GM18508 (cell line): ENCODE measurements around the gene ASB18.

Experiments used
- ATAC-seq: cut with Tn5 transposase; IDR thresholded peaks from one replicate; pipeline ENCODE4 v1.9.1; 2021; ENCODE audit warnings: moderate number of reproducible peaks; ENCODE audit not compliant: insufficient read depth, unreplicated experiment

ASB18 gene

DNA sequence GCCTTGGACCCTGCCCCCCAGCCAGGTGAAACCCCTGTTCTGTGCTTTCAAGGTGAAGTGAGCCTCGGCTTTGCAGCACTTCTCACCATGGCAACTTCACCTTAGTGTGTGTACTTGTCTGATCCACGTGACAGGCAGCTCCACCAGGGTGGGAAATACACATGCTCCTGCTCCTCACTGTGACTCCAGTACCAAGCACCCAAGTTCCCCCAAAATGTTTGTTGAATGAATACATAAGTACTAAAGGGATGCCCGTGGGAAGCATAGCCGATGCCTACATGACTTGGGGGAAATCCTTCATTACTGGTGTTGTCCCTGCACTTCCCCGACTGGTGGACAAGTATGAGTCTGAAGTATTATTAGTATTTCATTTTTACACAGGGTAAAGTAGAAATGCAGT lies 54.2 kb downstream of the ASB18 start:
- no peak for ATAC-seq

DNA sequence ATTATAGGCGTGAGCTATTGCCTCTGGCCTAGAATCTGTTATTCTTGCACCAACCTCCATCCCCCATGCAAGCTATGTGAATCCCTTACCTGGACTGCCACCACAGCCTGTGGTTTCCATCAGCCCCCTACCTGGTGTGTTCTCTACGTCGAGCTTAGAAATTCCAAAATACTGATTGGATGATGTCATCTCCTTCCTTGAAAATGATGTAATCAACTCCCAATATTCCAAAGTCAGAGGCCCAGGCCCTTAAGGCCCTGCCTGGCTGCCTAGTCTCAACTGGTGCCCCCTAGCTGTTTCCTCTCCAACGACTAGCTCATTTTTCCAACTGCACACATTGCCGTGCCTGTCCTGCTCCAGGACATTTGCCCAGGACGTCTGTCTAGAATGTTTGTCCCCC lies 54.7 kb downstream of the ASB18 start:
- ATAC-seq, result no peak

DNA sequence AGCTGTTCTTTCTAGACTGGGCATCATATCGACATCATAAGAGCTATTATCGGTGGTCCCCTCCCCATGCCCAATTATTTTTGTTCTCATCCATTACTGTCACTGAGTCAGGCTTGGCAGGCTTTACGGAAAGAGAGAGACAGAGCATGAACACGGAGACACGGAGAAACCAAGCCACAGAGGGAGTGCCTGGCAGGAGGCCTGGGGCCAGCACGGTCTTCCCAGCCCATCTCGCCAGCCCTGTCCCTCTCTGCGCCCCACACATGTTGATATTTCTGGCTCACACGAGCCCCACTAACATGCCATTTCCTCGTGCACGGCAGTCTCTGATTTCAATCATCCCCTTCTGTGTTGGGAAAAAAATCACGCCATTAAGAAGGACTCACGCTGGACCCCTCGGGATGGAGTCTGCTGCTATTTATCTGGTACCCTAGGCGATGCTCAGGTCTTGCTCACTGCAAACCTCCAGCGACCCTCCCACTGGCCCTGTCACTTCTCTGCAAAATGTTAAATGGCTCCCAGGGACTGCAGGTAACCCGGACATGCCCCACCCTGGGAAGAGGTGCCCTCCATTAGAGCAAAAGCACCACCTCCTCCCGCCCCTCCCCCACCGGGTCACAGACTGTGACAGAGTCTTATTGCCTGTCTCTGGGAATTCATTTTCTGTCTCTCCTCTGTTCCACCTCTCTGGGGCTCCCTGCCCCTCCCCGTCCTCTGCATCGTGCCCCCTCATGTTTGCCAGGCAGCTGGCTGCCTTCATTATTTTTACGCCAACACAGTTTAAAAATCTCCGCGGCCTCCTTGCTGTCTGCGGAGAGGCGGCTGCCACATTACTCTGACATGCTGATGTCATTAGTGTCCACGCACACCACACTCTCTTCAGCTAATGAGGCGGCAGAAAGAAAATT lies 55.9 kb downstream of the ASB18 start:
- ATAC-seq, result no peak

- no peak for ATAC-seq
Observed at GRCh38 chr2:236207472-236207871, 56.7 kb downstream of the ASB18 start.

- ATAC-seq, result no peak
Observed at GRCh38 chr2:236205867-236206645, 58.1 kb downstream of the ASB18 start.

- ATAC-seq, result no peak
Observed at GRCh38 chr2:236204953-236205352, 59.3 kb downstream of the ASB18 start.

DNA sequence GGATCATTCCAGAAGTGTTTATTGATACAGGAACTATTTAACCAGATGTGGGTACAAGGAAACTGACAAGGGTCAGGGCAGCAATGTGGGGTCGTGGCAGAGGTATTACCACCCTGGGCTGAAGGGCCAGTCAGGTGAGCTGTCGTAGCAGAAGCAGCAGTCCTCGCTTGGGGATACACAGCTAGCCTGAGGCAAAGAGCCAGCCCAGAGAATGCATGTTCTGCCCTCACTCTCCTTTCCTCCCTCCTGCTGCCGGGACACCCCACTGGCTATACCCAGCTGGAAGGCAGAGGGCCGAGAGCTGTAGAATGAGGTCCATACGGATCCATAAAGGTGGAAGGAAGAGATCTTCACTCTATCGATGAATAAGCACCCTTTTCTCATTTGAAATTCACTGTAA lies 63.8 kb downstream of the ASB18 start:
- no peak for ATAC-seq

GRCh38 chr2:236196366-236196765 lies 67.8 kb downstream of the ASB18 start:
- ATAC-seq, result no peak

- ATAC-seq, result no peak
Observed at GRCh38 chr2:236195726-236196125, 68.5 kb downstream of the ASB18 start.

DNA sequence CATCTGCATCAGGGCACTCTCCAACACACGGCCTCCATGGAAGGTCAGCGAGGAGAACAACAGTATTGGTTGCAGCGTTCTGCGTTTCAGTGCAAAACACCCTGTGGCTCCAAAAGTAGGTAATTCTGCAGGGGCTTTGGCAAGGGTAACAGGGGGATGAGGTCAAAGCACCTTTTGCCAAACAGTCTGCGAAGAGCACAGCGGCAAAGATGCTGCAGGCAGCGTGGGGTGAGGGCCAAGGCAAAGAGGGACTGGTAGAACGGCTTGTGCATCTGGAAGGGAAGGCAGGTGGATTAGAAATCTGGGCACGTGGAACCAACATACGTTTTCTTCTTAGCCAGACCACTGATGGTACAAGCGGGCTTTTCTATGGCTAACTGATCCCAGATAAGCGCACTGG lies 69.4 kb downstream of the ASB18 start:
- ATAC-seq, result no peak

- no peak for ATAC-seq
Observed at GRCh38 chr2:236193026-236193425, 71.2 kb downstream of the ASB18 start.

DNA sequence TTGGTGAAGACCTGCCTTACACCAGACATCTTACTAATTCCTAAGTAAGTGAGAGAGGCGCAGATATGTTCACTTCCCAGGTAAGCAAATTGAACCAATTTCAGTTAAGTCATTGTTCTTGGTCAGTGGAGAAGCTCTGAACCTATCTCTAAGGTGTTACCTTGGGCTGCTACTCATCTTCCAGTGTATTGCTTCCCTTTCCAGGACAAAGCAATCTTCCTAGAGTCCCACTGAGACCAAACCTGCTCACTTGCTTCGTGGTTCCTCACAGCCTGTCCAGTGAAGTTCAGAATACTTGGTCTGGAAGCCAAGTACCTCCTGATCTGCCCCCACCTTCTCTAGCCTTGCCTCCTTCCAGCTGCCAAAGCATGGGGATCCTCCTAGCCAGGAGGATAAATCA lies 73.5 kb downstream of the ASB18 start:
- no peak for ATAC-seq

DNA sequence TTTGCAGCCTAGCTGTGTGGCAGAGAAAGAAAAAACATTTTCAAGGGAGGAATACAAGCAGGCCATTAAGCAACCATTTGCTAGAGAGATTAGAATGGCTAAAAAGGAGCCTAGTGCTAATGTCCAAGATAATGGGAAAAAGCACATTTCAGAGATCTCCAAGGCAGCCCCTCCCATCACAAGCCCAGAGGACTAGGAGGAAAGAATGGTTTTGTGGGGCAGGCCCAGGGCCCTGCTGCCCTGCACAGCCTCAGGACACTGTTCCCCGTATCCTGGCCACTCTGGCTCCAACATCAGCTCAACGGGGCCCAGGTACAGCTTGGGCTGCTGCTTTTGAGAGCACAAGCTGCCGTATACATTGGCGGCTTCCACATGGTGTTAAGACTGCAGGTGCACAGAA lies 79.5 kb downstream of the ASB18 start:
- no peak for ATAC-seq

GRCh38 chr2:236180831-236181453 lies 83.3 kb downstream of the ASB18 start:
- ATAC-seq, result no peak

DNA sequence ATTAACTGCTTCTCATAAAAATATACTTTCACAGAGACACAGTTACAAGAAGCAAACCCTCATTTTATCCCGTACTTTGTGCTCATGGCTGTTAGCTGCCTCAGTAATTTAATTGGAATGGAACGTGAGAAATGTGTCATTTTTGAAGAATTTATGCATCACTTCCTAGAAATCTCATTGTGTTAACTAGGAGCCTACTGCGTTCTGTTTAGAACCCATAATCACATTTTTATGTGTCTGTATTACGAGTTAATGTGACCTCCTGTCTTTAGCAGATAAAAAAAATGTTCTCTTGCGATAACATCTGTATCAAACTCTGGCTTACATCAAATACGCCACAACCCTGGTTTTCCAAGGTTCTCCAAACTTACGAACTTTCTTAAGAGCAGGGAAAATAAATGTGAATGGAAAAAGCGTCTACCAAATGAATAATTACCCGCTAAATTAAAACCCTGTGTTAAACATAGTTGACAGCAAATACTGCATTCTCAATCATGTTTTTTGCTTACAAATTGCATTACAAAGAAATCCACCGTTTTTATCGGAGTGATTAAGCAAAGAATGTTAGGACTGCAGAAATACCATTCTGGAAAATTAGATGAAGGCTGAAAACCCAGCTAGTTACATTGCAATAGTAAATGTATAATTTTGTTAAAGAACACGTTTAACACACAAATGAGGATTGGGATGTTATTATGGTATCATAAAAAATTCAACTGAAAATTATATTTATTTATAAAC lies 84.0 kb downstream of the ASB18 start:
- ATAC-seq, result no peak

- ATAC-seq, result no peak
Observed at GRCh38 chr2:236179236-236180075, 84.8 kb downstream of the ASB18 start.

DNA sequence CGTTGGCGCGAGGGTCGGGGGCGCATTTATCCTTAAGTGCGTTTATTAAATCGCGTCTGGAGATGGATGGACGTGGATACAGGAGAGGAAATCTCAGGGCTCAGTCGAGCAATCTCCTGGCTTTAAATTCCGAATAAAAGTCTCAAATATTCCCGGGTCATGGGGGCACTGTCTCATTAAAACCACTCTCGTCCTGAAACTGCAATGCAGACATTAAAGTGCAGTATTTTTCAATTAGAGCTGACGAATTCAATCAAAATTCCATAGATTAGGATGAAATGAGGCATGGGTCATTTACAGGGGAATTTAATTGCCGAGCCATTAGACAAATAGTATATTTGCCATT lies 85.3 kb downstream of the ASB18 start:
- no peak for ATAC-seq

DNA sequence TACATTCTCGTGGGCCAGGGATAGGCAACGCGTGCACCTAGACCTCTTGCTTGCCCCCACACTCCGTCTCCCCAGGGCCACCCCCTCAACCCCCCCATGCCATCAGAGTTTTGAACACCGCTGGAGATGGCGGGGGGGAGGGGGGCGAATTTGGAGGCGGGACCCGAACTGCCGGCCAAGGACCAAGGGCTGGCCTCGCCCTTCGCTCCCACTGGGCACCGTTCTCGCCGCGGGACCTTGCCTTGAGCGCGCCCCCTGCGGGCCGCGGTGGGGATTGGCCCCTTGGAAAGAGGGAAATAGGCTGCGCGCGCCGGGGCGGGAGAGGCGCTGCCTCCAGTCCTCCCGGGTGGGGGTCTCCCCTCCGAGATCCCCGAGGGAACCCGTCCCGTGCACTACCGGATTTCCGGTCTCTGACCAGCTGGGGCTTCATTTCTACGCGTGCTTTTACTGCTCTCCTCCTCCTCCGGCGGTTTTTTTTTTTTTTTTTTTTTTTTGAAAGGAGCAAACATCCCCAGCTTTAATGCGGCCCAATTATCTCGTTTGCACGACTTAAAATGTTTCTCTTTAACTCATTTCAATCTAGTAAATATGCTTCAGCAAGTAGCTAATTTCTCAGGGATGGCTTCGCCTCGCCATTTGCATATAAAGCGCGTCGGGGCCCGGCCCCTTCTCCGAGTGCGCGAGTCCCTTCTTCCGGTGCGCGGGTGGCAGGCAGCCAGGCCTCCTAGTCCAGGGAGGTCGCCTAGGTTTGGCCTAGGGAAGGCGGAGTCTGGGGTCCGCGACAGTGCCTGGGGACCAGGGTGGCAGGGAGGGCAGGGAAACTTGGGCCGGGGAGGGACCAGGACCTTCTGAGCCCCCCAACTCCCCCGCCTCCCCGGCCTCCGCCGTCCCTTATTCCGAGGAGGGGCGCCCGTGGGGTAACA lies 86.0 kb downstream of the ASB18 start:
- no peak for ATAC-seq

- ATAC-seq, result no peak
Observed at GRCh38 chr2:236177604-236177966, 86.6 kb downstream of the ASB18 start.
